AG08396 (cell line): Measurements from ENCODE around the gene SRSF11.
"Not testable (repeated sequence)": the region's sequence is repeated elsewhere in the genome, so short reads cannot be mapped to it uniquely, and the experiment has no call there.

Experiments
- DNase-seq: peaks from one replicate; pipeline ENCODE4 v3.0.0; 2012; ENCODE audit warnings: low spot score, mixed read lengths

The SRSF11 gene

DNA sequence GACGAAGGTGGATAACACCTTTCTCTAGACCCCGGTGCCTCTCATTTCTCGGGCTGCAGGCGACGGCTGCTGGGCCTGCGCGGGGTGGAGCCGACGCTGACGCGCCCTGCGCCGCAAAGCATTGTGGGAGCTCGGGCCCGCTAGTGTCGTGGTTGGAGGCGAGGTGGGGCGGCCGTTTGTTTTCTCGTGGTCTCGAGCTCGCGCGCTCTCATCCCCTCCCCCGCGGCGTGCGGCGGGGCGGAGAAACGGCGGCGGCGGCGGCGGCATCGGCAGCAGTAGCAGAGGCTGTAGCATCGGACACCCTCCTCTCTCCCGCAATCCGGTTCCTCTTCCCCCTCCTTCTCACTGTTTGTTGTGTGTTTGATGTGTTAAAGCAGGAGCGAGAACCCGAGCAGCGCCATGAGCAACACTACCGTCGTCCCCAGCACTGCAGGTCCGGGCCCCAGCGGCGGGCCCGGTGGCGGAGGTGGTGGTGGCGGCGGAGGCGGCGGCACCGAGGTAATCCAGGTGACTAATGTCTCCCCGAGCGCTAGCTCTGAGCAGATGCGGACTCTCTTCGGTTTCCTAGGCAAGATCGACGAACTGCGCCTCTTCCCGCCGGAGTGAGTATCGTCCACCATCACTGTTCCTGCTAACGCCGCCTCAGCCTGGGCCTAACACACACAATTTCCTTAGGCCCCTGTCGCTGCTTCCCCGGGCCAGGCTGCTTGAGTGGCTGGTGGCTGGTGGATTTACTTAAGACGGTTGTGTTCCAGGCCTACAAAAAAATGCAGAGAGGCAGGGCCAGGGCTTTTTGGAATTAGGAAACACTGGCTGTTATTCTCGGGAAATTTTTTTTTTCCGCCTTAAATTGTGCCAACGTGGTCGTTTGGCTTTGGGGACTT, at the start of gene SRSF11:
TSS of gene SRSF11 (plus strand) at position 143 of the 884 bp plus-strand sequence. CDS start at position 400, 257 bp downstream.
- peak; percentile 95 for DNase-seq

DNA sequence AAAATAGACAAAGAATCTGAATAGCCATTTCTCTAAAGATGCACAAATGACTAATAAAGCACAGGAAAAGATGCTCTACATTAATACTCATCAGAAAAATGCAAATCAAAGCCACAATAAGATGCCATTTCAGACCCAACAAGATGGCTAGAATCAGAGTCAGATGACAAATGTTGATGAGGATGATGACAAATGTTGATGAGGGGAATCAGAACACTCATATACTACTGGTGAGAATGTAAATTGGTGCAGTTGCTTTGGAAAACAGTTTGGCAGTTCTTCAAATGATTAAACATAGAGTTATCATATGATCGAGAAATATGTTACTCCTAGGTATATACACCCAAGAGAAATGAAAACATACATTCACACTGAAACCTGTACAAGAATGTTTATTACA, 49.7 kb upstream of the SRSF11 start:
- DNase-seq: no peak

DNA sequence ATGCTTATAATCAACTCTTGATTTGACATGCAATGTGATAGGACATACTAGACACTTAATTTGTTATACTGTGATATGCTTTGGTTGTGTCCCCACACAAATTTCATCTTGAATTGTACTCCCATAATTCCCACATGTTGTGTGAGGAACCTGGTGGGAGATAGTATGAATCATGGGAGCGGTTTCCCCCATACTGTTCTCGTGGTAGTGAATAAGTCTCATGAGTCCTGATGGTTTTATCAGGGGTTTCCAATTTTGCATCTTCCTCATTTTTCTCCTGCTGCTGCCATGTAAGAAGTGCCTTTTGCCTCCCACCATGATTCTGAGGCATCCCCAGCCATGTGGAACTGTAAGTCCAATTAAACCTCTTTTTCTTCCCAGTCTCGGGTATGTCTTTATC, 36.0 kb upstream of the SRSF11 start:
- not testable (repeated sequence) for DNase-seq

DNA sequence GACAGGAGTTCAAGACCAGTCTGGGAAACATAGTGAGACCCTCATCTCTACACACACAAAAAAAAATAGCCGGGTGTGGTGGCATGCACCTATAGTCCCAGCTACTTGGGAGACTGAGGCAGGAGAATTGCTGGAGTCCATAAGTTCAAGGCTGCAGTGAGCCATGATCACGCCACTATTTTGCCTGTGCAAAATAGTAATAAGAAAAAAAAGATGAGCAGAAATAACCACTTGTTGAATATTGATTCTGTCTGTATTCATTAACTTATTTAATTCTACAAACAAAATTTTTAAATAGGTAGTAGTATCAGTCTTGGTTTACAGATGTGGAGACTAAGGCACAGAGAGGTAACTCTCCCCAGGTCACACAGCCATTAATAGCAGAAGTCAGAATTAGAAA, 32.7 kb upstream of the SRSF11 start:
- no peak for DNase-seq

DNA sequence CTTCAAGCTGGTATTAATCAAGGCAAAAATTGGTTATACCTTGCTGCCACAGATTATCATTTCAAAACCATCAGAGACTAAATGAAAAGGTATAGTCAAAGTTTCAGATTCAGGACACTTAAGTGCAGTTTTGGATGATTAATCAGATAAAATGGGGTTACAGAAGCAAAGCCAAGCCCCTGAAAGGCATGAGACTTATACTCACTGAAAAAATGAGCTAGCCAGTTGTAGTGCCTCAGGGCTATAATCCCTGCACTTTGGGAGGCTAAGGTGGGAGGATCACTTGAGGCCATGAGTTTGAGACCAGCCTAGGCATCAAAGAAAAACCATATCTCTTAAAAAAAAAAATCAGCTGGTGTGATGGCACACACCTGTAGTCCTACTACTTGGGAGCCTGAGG, 31.0 kb upstream of the SRSF11 start:
- DNase-seq: no peak

- DNase-seq: not testable (repeated sequence)
These were observed 28.7 kb upstream of the SRSF11 start for GRCh38 chr1:70192446-70192845.

GRCh38 chr1:70194601-70195000, 26.6 kb upstream of the SRSF11 start:
- no peak for DNase-seq

- no peak for DNase-seq
These were observed 25.8 kb upstream of the SRSF11 start for GRCh38 chr1:70195342-70195741.

DNA sequence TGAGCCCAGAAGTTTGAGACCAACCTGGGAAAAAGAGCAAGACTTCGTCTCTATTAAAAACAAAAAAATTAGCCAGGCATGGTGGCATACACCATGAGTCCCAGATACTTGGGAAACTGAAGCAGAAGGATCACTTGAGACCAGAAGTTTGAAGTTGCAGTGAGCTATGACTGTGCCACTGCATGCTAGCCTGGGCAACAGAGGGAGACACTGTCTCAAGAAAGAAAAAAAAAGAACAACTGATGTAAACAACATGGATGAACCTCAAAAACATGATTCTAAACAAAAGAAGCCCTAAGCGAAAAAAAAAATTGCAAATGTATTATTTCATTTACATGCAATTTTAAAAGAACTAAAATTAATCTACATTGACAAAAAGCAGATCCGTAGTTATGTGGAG, 24.8 kb upstream of the SRSF11 start:
- DNase-seq: no peak

DNA sequence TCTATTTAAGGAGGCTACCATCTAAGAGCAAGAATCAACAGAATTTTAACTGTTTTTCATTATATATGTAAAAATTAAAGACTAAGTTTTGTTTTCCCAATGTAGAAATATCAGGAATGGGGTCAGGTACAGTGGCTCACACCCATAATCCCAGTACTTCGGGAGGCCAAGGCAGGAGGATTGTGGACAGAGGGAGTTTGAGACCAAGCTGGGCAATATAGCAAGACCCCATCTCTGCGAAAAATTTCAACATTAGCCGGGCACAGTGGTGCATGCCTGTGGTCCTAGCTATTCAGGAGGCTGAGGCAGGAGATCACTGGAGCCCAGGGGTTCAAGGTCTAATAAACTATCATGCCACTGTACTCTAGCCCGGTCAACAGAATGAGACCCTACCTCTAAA, 21.1 kb upstream of the SRSF11 start:
- no peak for DNase-seq

GRCh38 chr1:70202173-70202758, 18.9 kb upstream of the SRSF11 start:
- no peak for DNase-seq

DNA sequence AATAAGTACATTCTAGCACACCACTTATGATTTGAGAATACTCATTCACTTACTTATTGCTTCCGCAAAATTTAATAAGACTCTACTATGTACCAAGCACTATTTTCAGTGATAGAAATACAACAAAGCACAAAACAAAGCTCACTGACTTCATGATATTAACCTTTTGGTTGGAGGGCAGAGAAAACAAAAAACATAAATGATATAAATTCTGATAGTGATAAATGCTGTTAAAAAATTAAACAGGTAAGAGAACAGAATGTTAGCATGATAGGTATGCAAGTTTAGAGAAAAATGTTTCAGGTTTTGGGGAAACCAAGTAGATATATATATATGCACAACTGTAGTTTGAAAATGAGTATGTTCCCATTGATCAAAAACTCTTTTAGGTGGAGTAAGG, 17.0 kb upstream of the SRSF11 start:
- DNase-seq: no peak

- no peak for DNase-seq
These were observed 16.6 kb upstream of the SRSF11 start for GRCh38 chr1:70204600-70204999.

GRCh38 chr1:70205071-70205433, 16.1 kb upstream of the SRSF11 start:
- DNase-seq: no peak

- DNase-seq: peak; percentile 95
These were observed 15.6 kb upstream of the SRSF11 start, which contains the start of gene LRRC40 for GRCh38 chr1:70205434-70206118. Gene LRRC40, minus strand, starts transcription at chr1:70205579. Its CDS starts 39 bp downstream, at chr1:70205540.

DNA sequence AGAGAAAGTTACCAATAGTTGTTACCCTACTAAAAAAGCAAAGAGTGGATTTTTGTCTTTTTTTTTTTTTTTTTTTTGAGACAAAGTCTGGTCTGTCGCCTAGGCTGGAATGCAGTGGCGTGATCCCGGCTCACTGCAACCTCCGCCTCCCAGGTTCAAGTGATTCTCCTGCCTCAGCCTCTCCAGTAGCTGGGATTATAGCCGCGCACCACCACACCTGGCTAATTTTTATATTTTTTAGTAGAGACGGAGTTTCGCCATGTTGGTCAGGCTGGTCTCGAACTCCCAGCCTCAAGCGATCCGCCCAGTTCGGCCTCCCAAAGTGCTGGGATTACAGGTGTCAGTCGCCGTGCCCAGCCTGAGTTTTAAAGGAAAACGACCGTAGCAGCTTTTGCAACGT, 14.3 kb upstream of the SRSF11 start:
- DNase-seq: not testable (repeated sequence)

- no peak for DNase-seq
These were observed 13.7 kb upstream of the SRSF11 start for GRCh38 chr1:70207492-70207891.

- no peak for DNase-seq
These were observed 12.9 kb upstream of the SRSF11 start for GRCh38 chr1:70208292-70208691.

DNA sequence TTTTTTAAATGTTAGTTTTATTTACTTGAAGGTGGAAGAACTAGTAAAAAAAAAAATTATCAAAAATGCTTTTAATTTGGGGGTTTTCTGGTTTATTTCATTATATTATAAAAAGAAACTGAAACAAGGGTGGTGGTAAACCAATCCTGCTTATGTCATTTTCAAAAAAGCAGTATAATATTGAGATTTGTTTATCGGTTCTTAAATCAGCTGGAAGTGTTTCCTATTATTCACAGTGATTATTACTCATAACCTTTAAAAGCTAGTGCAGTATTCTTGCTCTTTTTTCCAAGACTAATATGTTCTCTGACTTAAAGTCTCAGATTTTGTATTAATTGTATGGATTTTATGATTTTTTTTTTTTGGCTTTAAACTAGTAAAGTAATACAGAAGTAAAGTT, 10.4 kb upstream of the SRSF11 start:
- no peak for DNase-seq

DNA sequence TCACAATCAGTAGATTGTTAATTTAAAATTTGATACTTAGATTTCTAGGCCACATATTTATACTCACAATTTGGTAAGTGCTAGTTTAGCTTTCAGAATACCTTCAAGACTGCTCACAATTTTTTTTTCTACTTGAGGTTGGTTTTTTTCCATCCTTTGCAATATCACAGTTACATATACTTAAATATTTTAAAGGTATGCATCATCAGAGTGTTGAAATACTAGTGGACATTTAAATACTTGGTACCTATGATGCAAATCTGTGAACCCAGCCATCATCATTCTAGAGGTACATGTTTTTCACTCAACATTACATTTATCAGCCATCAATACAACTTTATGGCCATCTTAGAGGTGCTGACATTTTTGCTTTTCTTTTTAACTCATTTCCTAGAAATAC, 9.6 kb upstream of the SRSF11 start:
- DNase-seq: no peak

GRCh38 chr1:70220015-70220414, 1.2 kb upstream of the SRSF11 start:
- no peak for DNase-seq

DNA sequence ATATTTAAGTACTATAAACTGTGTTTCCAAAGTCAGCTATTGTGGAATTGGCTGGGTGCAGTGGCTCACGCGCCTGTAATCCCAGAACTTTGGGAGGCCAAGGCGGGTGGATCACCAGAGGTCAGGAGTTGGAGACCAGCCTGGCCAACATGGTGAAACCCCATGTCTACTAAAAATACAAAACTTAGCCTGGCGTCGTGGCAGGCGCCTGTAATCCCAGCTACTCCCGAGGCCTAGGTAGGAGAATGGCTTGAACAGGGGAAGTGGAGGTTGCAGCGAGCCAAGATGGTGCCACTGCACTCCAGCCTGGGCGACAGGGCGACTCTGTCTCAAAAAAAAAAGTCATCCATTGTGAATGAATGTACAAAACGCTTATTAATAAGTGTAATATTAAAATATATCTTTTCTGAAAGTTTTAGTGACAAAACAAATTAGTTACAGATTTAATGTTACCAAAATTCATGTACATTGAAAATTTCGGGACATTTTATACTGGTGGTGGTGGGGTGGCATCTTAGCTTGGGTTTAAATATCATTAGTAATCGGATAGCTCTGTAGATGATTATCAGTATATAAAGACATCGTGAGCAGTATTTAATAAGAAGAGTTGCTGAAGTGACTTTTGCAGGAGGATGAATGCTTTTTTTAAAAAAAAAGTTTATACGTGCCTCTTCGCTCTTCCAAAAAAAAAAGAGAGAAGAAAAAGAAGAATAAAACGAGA, 503 bp upstream of the SRSF11 start:
- no peak for DNase-seq
